ENCODE results near the gene PPM1H.

PPM1H gene

DNA sequence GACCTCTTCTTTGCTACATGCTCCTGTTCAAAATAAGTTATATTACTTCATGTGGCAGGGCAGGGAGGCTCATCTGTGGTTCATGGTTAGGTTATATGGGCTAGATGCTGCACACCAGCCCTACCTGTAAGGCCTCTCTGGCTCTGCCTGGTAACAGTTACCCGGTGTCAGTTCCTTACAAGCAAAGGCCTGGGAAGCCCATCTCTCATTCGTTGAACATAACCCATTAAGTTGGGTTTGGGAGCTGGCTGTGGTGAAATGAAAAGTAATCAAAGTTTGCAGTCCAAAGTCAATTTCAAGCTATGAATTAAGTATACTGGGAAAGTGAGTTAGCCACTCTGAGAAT is 183.2 kb downstream of the PPM1H start:
- Histone ChIP-seq H3K4me1 (ENCODE audit: control insufficient read depth, insufficient read depth, low read length) (peaks cover 11% of the 10 kb centered on the region), H3K9me3 (ENCODE audit: control insufficient read depth, insufficient read depth, low read length) (no peaks in the 10 kb centered on the region), H3K4me3 (ENCODE audit: low read depth, low read length) (no peak overlapping the region), H3K27me3 (ENCODE audit: control insufficient read depth, insufficient read depth, low read length) (no peaks in the 10 kb centered on the region), H3K27ac (ENCODE audit: low read depth, low read length) (no peak overlapping the region), H3K36me3 (ENCODE audit: control insufficient read depth, insufficient read depth, low read length) (no peaks in the 10 kb centered on the region), H3K9ac (ENCODE audit: low read depth, low read length) (no peak overlapping the region)

DNA sequence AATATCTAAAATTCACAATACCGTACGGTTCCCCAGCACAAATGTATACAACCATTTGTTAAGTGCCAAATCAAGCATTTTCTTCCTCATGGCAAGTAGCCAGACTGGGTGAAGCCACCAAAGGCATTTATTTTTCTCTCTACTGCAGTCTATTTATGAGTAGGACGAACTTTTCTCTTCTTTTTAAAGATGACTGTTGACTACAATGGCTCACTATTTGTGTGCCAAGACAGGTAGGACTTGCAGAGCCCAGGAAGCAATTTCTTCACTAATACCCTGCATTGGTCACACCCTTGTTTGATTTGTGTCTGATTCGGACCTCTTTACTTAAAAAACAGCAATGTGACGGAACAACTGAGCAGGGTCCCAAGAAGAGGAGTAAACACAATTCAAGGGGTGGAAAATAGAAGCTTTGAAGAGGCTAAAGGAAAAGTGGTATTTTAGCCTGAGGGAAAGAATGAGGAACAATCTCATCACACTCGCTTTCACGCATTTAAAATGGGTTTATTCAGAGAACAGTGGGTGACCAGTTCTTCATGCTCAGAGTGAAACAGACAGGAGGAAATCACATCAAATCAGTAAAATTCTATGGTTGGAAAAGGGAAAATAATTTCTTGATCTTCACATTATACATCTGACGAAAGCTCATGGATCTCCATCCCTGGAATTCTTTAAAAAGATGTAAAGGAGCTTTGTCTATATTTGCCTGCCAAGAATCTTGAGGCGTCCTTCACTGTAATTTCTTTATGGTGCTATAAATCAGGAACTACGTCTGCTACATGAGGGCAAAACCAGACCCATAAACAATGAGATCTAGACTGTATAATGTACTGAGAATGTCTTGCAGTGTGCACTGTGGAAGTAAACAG is 183.8 kb downstream of the PPM1H start:
- Histone ChIP-seq H3K9me3 (ENCODE audit: control insufficient read depth, insufficient read depth, low read length) (no peaks in the 10 kb centered on the region), H3K9ac (ENCODE audit: low read depth, low read length) (no peak overlapping the region), H3K27me3 (ENCODE audit: control insufficient read depth, insufficient read depth, low read length) (no peaks in the 10 kb centered on the region), H3K4me1 (ENCODE audit: control insufficient read depth, insufficient read depth, low read length) (peaks cover 11% of the 10 kb centered on the region), H3K27ac (ENCODE audit: low read depth, low read length) (no peak overlapping the region), H3K4me3 (ENCODE audit: low read depth, low read length) (no peak overlapping the region), H3K36me3 (ENCODE audit: control insufficient read depth, insufficient read depth, low read length) (no peaks in the 10 kb centered on the region)

DNA sequence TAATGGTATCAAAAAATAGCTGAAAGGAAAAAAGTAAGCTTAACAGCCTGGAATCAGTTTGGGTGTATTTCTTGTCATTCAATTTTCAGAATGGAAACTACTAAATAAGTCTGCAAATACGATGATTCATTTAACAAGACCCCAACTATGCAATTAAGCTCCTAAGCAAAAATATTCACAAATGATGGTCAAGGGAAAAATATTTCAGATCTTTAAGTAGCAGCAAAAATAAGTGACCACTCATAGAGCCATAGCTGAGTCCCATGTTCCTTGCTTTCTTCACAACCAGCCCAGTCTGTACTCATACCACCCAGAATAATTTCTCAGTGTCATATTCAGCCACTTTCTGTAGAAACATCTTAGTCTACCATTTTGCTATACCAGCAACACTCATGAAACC is 185.4 kb downstream of the PPM1H start:
- Histone ChIP-seq H3K36me3 (ENCODE audit: control insufficient read depth, insufficient read depth, low read length) (no peaks in the 10 kb centered on the region), H3K4me1 (ENCODE audit: control insufficient read depth, insufficient read depth, low read length) (peaks cover 11% of the 10 kb centered on the region), H3K9ac (ENCODE audit: low read depth, low read length) (no peak overlapping the region), H3K9me3 (ENCODE audit: control insufficient read depth, insufficient read depth, low read length) (no peaks in the 10 kb centered on the region), H3K27me3 (ENCODE audit: control insufficient read depth, insufficient read depth, low read length) (no peaks in the 10 kb centered on the region), H3K4me3 (ENCODE audit: low read depth, low read length) (no peak overlapping the region), H3K27ac (ENCODE audit: low read depth, low read length) (no peak overlapping the region)

DNA sequence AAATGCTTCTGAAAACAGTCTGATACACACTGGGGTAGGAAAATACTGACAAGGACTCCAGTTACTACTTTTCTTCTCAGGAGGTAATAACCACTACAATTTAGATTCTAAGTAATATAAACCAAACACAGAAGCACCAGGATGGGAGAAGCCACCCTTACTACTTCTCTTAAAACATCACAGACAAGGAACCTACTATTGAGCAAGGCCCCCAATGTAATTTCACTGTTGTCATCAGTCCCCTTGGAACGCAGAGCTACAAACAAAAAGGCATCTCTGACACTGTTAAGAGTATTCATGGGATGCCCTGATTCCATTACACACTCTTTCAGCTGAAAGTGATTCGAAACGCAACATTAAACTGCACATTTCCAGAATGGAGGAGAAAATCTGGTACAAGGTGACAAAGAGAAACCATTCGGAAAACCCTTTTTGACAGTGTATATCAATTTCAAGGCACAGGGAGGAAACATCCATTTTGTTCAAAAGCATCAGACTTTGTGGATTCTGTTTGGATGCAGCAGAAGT is 185.9 kb downstream of the PPM1H start:
- Histone ChIP-seq H3K36me3 (ENCODE audit: control insufficient read depth, insufficient read depth, low read length) (no peaks in the 10 kb centered on the region), H3K9ac (ENCODE audit: low read depth, low read length) (no peak overlapping the region), H3K4me3 (ENCODE audit: low read depth, low read length) (no peak overlapping the region), H3K27me3 (ENCODE audit: control insufficient read depth, insufficient read depth, low read length) (no peaks in the 10 kb centered on the region), H3K27ac (ENCODE audit: low read depth, low read length) (no peak overlapping the region), H3K9me3 (ENCODE audit: control insufficient read depth, insufficient read depth, low read length) (no peaks in the 10 kb centered on the region), H3K4me1 (ENCODE audit: control insufficient read depth, insufficient read depth, low read length) (peaks cover 11% of the 10 kb centered on the region)

DNA sequence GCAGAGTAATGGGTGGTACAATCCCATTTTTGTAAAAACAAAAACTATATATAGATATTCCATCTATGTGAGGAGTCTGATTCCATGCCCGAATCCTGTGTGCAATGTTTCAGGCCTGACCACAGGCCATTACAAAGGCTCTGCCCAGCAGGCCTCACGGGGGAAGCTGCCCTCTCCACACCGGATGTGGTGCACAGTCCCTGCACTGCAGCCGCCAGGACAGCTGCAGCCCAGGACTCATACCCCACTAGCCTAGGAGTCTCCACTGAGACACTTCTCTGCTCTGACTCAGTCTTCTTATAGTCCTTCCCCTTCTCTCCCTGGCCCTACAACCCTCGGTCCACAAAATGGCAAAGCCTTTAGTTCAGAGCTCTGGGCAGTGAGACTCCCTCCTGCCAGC is 190.4 kb downstream of the PPM1H start:
- Histone ChIP-seq H3K36me3 (ENCODE audit: control insufficient read depth, insufficient read depth, low read length) (no peaks in the 10 kb centered on the region), H3K27ac (ENCODE audit: low read depth, low read length) (no peak overlapping the region), H3K4me1 (ENCODE audit: control insufficient read depth, insufficient read depth, low read length) (no peaks in the 10 kb centered on the region; the same call in none of the 2 replicates), H3K27me3 (ENCODE audit: control insufficient read depth, insufficient read depth, low read length) (no peaks in the 10 kb centered on the region), H3K9me3 (ENCODE audit: control insufficient read depth, insufficient read depth, low read length) (no peaks in the 10 kb centered on the region), H3K4me3 (ENCODE audit: low read depth, low read length) (no peak overlapping the region), H3K9ac (ENCODE audit: low read depth, low read length) (no peak overlapping the region)

DNA sequence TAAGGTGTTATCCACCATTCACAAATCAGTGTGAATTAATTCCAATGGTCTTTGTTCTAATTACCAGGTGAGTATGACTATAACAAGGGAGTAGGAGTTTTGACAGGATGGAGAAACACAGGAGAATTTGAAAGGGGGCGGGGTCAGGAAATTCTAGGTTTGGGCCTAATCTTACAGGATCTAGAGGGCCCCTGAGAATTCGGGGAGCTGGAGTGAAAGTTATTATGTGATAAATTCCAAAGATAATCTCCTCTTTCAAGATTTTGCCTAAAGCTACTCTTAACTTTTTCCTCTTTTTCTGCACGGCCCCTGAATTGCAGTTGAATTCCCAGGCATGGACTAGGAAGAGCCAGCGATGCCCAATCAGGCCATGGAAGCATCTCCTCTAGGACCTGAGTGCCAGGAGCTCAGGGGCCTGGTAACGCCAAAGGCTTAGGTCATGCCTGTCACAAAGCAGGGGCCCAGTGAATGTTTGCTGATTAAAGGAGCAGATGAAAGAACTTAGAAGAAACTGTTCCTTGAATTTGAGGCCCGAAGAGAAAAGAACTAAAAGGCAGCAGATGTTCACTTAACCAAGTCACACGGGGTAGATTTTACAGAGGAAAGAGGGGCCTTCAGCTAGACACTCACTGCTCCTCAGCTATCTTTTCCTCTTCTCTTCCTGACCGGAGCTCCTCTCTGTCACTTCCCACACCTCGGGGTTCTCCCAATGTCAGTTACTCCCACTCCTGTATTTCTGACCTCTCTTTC is 195.5 kb downstream of the PPM1H start:
- H3K9ac ChIP-seq (ENCODE audit: low read depth, low read length) = no peak overlapping the region

DNA sequence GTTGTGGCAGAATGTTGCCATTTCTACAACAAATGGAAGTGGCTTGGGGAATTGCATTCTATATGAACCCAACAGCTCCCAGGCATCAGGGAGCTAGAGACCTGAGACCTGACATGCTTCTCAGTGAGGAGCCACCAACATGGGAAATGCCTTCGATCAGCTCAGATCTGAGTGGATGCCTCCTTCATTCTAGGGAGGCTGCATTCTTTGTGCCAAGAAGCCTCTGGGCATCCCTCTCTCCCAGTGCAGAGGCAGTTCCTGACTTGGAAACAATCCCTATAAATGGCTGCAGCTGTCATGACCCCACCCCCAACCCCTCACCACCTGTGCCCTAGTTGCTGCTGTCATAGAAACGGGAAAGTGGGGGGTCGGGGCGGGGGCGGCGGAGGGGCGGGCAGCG is 196.3 kb downstream of the PPM1H start:
- H3K9ac ChIP-seq (ENCODE audit: low read depth, low read length) = no peak overlapping the region
- H3K27ac ChIP-seq (ENCODE audit: low read depth, low read length) = no peak overlapping the region

More for the DNA sequence above, 195.5 kb downstream of the PPM1H start:
- no peaks in the 10 kb centered on the region for H3K27me3 ChIP-seq (ENCODE audit: control insufficient read depth, insufficient read depth, low read length)
- H3K27ac ChIP-seq (ENCODE audit: low read depth, low read length) = no peak overlapping the region
- H3K36me3 ChIP-seq (ENCODE audit: control insufficient read depth, insufficient read depth, low read length) = peaks cover 8% of the 10 kb centered on the region; the same call in 1 of the 2 replicates
- no peak overlapping the region for H3K4me3 ChIP-seq (ENCODE audit: low read depth, low read length)
- H3K9me3 ChIP-seq (ENCODE audit: control insufficient read depth, insufficient read depth, low read length) = no peaks in the 10 kb centered on the region
- H3K4me1 ChIP-seq (ENCODE audit: control insufficient read depth, insufficient read depth, low read length) = peaks cover 14% of the 10 kb centered on the region

DNA sequence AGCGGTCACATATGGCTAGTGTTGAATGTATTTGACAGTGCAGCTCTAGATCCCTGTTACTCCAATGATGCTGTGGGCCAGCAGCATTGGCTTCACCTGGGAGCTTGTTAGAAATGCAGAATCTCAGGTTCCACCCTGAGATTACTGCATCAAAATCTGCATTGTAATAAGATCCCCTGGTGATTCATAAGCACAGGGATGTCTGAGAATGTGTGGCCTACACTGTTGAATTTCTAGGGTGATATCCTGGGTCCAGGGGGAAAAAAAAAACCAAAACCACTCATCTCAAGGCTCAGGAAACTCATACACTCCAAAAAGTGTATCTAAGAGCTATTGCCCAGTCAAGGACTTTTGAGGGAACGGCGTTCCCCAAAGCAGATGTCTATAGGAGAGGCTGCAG is 196.8 kb downstream of the PPM1H start:
- H3K9ac ChIP-seq (ENCODE audit: low read depth, low read length) = no peak overlapping the region
- H3K27ac ChIP-seq (ENCODE audit: low read depth, low read length) = no peak overlapping the region
- no peaks in the 10 kb centered on the region for H3K9me3 ChIP-seq (ENCODE audit: control insufficient read depth, insufficient read depth, low read length)
- H3K36me3 ChIP-seq (ENCODE audit: control insufficient read depth, insufficient read depth, low read length) = peaks cover 8% of the 10 kb centered on the region; the same call in 1 of the 2 replicates
- H3K4me1 ChIP-seq (ENCODE audit: control insufficient read depth, insufficient read depth, low read length) = peaks cover 14% of the 10 kb centered on the region
- H3K4me3 ChIP-seq (ENCODE audit: low read depth, low read length) = no peak overlapping the region
- H3K27me3 ChIP-seq (ENCODE audit: control insufficient read depth, insufficient read depth, low read length) = no peaks in the 10 kb centered on the region

More for the DNA sequence above, 196.3 kb downstream of the PPM1H start:
- Histone ChIP-seq H3K27me3 (ENCODE audit: control insufficient read depth, insufficient read depth, low read length) (no peaks in the 10 kb centered on the region), H3K9me3 (ENCODE audit: control insufficient read depth, insufficient read depth, low read length) (no peaks in the 10 kb centered on the region), H3K36me3 (ENCODE audit: control insufficient read depth, insufficient read depth, low read length) (peaks cover 8% of the 10 kb centered on the region; the same call in 1 of the 2 replicates), H3K4me3 (ENCODE audit: low read depth, low read length) (no peak overlapping the region), H3K4me1 (ENCODE audit: control insufficient read depth, insufficient read depth, low read length) (peaks cover 14% of the 10 kb centered on the region)

DNA sequence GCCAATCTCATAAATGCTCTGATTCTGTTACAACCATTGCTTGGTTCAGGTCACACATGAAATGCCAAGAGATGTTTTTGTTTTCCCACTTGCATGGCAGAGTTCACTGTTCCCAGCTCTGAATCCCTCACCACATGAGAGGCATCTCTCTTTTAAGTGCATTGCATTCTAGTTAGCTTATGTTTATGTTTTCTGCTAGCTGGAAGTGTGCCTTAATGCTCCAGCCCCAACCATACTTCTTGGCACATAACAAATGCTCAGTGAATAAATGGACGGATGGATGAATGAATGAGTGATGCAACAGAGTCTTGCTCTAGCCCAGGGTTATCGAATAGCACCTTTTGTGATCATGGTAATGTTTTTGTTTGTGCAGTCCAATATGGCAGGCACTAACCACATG is 197.3 kb downstream of the PPM1H start:
- Histone ChIP-seq H3K27me3 (ENCODE audit: control insufficient read depth, insufficient read depth, low read length) (no peaks in the 10 kb centered on the region), H3K27ac (ENCODE audit: low read depth, low read length) (no peak overlapping the region), H3K4me1 (ENCODE audit: control insufficient read depth, insufficient read depth, low read length) (peaks cover 14% of the 10 kb centered on the region), H3K9me3 (ENCODE audit: control insufficient read depth, insufficient read depth, low read length) (no peaks in the 10 kb centered on the region), H3K9ac (ENCODE audit: low read depth, low read length) (no peak overlapping the region), H3K36me3 (ENCODE audit: control insufficient read depth, insufficient read depth, low read length) (peaks cover 8% of the 10 kb centered on the region; the same call in 1 of the 2 replicates), H3K4me3 (ENCODE audit: low read depth, low read length) (no peak overlapping the region)

DNA sequence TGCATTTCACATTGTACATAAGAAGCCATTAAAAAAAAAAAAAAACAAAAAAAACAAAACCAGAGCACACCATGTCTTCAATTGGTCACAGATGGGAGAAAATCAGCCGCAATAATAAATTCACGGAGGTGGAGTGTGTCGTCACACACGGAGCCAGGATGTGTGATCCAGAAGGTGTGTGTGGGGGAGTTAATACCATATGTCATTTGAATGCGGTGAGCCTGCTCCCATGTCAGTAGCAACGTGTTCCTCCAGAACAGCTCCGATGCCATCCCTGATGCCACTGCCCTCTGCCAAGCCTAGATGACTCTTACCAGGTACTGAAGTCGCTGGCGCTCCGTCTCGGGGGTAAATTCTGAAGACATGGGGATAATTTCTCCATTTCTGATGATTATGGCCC is 197.8 kb downstream of the PPM1H start:
- H3K27me3 ChIP-seq (ENCODE audit: control insufficient read depth, insufficient read depth, low read length) = no peaks in the 10 kb centered on the region
- H3K4me3 ChIP-seq (ENCODE audit: low read depth, low read length) = no peak overlapping the region
- peaks cover 14% of the 10 kb centered on the region for H3K4me1 ChIP-seq (ENCODE audit: control insufficient read depth, insufficient read depth, low read length)
- no peak overlapping the region for H3K27ac ChIP-seq (ENCODE audit: low read depth, low read length)
- no peak overlapping the region for H3K9ac ChIP-seq (ENCODE audit: low read depth, low read length)
- no peaks in the 10 kb centered on the region for H3K9me3 ChIP-seq (ENCODE audit: control insufficient read depth, insufficient read depth, low read length)
- H3K36me3 ChIP-seq (ENCODE audit: control insufficient read depth, insufficient read depth, low read length) = peaks cover 8% of the 10 kb centered on the region; the same call in 1 of the 2 replicates

DNA sequence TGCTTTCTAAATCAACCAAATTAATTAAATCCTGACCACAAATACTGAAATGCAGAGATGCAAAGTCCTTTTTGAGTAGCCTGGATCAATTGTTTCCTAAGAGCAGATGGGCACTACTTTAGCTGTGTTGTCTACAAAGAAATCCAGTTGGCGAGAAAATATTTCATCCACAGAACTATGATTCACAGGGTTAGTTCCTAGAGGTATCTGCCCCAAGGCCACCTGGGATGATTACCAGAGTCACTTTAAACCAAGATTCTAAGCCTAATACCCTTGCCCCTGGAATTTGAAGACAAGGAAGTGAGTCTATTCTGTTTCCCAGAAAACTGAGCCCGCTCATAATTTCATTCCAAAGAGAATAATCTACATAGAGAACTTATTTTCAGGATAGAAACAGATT is 198.4 kb downstream of the PPM1H start:
- Histone ChIP-seq H3K9me3 (ENCODE audit: control insufficient read depth, insufficient read depth, low read length) (no peaks in the 10 kb centered on the region), H3K4me1 (ENCODE audit: control insufficient read depth, insufficient read depth, low read length) (peaks cover 14% of the 10 kb centered on the region), H3K27ac (ENCODE audit: low read depth, low read length) (no peak overlapping the region)

More for the DNA sequence above, 198.4 kb downstream of the PPM1H start:
- H3K9ac ChIP-seq (ENCODE audit: low read depth, low read length) = no peak overlapping the region
- H3K27me3 ChIP-seq (ENCODE audit: control insufficient read depth, insufficient read depth, low read length) = no peaks in the 10 kb centered on the region
- H3K4me3 ChIP-seq (ENCODE audit: low read depth, low read length) = no peak overlapping the region
- H3K36me3 ChIP-seq (ENCODE audit: control insufficient read depth, insufficient read depth, low read length) = peaks cover 8% of the 10 kb centered on the region; the same call in 1 of the 2 replicates

Data from HUES48 (cell line).